Measurements from ENCODE around the gene HNRNPAB. TPM values are rescaled to one million over a fixed set of nuclear protein-coding genes. Genes with fewer than 3 reads are reported as not detected.
"Not testable (repeated sequence)": the region's sequence is repeated elsewhere in the genome, so short reads cannot be mapped to it uniquely, and the experiment has no call there.

HNRNPAB gene
- polyA plus RNA-seq, 1 donor: 163 TPM

- no peak for DNase-seq
Measured at GRCh38 chr5:178193251-178193809, 11.0 kb upstream of the HNRNPAB start.

GRCh38 chr5:178194026-178194425 is 10.3 kb upstream of the HNRNPAB start:
- DNase-seq: no peak

- no peak for DNase-seq
Measured at GRCh38 chr5:178196281-178196812, 8.0 kb upstream of the HNRNPAB start.

GRCh38 chr5:178196986-178197385 is 7.3 kb upstream of the HNRNPAB start:
- DNase-seq: no peak

DNA sequence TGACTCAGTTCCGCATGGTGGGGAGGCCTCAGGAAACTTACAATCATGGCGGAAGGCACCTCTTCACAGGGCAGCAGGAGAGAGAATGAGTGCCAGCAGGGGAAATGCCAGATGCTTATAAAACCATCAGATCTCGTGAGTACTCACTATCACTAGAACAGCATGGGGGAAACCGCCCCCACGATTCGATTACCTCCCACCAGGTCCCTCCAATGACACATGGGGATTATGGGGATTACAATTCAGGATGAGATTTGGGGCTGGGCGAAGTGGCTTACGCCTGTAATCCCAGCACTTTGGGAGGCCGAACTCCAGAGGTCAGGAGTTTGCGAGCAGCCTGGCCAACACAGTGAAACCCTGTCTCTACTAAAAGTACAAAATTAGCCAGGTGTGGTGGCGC is 6.2 kb upstream of the HNRNPAB start:
- not testable (repeated sequence) for DNase-seq

- DNase-seq: no peak
Measured at GRCh38 chr5:178198706-178199105, 5.6 kb upstream of the HNRNPAB start.

- DNase-seq: no peak
Measured at GRCh38 chr5:178199581-178200434, 4.5 kb upstream of the HNRNPAB start.

DNA sequence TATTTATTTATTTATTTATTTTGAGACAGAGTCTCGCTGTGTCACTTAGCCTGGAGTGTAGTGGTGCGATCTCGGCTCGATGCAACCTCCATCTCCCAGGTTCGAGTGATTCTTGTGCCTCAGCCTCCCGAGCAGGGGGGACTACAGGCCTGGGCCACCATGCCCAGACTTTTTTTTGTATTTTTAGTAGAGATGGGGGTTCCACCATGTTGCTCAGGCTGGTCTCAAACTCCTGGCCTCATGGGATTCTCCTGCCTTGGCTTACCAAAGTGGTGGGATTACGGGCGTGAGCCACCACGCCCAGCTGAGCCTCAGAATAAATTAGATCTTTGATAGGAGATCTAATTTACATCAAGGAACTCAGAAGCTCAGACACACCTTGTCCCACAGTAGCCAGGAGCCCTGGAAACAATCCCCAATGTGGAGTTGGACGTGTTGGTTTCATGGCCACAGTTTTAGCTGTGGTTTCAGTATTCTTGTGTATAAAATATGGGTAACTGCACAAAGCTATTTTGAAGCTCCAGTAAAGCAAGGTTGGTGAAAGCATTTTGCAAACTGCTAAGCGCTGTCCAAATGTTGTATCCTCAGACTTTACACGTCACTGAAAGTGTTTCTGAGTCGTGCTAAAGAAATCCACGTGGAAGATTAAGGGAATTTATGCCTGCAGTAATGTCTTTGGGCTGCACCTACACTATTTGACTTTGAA is 3.0 kb upstream of the HNRNPAB start:
- DNase-seq: no peak

DNA sequence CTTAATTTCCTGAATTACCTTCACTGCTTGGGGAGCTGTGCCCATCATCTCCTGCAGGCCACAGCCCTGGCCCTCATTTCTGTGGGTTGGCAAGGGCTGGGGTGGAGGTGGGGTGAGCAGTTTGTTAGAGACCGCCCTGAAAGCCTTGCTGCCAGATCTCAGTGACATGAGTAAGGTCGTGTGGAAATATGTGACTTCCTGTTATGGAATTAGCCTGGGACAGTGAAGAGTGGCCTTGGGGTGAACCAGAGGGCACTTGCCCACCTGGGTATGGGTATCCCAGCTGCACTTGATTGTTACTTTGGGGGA is 2.5 kb upstream of the HNRNPAB start:
- DNase-seq: no peak

GRCh38 chr5:178202541-178202940 is 1.8 kb upstream of the HNRNPAB start:
- DNase-seq: no peak

- DNase-seq: peak; percentile 29
Measured at GRCh38 chr5:178203670-178204181, 607 bp upstream of the HNRNPAB start.

- peak; percentile 63 for DNase-seq
Measured at GRCh38 chr5:178204935-178205748, 809 bp downstream of the HNRNPAB start.

DNA sequence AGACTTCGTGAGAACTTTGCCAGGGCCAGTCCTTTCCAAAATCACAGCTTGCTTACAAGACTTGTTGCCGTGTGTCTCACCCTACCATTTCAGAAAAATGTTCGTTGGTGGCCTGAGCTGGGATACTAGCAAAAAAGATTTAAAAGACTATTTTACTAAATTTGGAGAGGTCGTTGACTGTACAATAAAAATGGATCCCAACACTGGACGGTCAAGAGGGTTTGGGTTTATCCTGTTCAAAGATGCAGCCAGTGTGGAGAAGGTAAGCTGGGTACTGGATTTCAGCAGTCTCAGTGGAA is 1.4 kb downstream of the HNRNPAB start:
- DNase-seq: no peak

GRCh38 chr5:178206166-178207101 is 2.1 kb downstream of the HNRNPAB start:
- DNase-seq: no peak

- no peak for DNase-seq
Measured at GRCh38 chr5:178207183-178207916, 3.0 kb downstream of the HNRNPAB start.

DNA sequence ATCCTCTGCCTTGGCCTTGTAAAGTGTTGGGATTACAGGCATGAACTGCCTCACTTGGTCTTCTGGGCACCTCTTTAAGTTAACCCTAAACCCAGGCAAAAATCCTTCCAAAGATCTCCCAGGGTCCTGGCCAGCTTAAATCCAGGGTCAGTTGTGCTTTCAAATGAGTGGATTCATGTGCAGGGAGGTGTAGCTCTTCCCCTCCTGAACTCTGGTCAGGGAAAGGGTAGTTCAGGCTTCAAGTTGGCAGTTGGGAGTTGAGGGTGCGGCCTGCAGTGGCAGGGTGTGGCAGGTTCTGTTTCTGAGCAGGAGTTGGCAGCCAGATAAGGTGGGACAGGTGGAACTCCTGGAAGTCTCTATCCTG is 3.6 kb downstream of the HNRNPAB start:
- DNase-seq: no peak

GRCh38 chr5:178208540-178209227 is 4.4 kb downstream of the HNRNPAB start:
- DNase-seq: no peak

DNA sequence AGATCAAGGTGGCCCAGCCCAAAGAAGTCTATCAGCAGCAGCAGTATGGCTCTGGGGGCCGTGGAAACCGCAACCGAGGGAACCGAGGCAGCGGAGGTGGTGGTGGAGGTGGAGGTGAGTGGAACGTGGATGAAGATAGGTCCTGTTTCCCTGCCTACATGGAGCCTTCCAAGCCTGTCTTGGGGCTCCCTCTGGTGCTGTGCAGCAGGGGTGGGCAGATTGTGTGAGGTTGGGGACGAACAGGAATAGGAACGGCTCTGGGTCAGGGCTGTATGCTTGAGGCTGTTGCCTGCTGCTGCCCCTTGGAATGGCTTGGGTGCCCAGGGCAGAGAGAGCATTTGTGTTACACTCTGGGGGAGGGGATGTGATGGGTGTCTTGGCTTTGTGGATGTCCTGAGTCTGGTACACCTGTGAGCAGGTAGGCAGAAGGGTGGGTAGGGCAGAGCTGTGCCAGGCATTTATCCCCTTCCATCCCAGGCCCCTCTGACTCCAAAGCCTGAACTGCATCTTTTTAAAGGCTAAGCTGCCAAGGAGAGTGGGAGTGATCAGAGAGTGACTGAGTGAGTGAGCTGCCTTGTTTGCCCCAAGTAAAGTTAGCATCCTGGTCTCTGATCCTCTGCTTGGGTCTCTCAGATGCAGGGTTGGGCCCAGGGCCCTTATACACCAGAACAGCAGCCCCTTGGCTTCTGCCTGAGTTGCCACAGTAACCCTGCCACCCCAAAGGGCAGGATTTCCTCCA is 5.2 kb downstream of the HNRNPAB start:
- DNase-seq: no peak

- DNase-seq: no peak
Measured at GRCh38 chr5:178210073-178210535, 5.8 kb downstream of the HNRNPAB start.
